ENCODE measurements around the gene WWOX. TPM values are rescaled to one million over a fixed set of nuclear protein-coding genes. Genes with fewer than 3 reads are reported as not detected.

The WWOX gene
- total RNA-seq, 1 experiment from 2014 or later, result 15.6 TPM

DNA sequence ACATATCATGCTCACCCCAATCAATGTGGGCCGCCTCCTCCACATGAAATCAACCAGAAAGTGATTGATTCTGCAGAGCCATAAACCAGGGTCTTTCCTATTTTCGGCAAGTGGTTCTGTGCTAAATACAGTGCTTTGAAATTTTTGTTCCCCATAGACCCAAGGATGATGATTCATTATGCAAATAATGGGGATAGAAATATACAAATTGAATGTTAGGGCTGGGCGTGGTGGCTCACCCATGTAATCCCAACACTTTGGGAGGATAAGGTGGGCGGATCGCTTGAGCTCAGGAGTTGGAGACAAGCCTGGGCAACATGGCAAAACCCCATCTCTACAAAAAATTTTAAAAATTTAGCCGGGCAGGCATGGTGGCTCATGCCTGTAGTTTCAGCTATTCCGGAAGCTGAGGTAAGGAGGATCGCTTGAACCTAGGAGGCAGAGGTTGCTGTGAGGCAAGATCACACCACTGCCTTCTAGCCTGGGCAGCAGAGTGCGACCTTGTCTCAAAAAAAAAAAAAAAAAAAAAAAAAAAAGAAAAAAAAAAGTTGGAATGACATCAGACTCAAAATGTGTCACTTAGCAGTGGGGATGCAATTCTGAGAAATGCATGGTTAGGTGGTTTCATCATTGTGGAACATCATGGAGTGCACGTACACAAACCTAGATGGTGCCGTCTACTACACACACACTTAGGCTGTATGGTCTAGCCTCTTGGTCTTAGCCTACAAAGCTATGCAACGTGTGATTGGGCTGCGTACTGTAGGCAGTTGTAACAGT, 919.4 kb downstream of the WWOX start:
- Histone ChIP-seq H3K9ac (ENCODE audit: extremely low read depth, insufficient read length, low read length) (no peak overlapping the region), H4K8ac (replicated peaks; ENCODE audit: insufficient read length, low read depth, low read length) (no peak overlapping the region), H2BK120ac (ENCODE audit: low read depth, low read length, poor library complexity, severe bottlenecking) (no peak overlapping the region), H3K9me3 (ENCODE audit: control insufficient read depth, low read depth, low read length) (no peaks in the 10 kb centered on the region), H3K14ac (ENCODE audit: insufficient read depth, low read length) (no peak overlapping the region), H3K56ac (ENCODE audit: insufficient read length, low read depth, low read length) (no peak overlapping the region), H4K20me1 (ENCODE audit: control insufficient read depth, insufficient read depth, insufficient read length) (no peaks in the 10 kb centered on the region), H3K27ac (ENCODE audit: insufficient read length, low read depth, low read length) (no peak overlapping the region), H2BK15ac (ENCODE audit: low read depth, low read length) (no peak overlapping the region), H2AFZ (ENCODE audit: low read length) (no peak overlapping the region), H2AK5ac (ENCODE audit: insufficient read length, low read length) (no peak overlapping the region), H3K4me1 (ENCODE audit: insufficient read depth, low read length) (no peaks in the 10 kb centered on the region), H2BK12ac (ENCODE audit: insufficient read length, low read depth, low read length) (no peak overlapping the region), H3K27me3 (ENCODE audit: insufficient read depth, low read length) (no peaks in the 10 kb centered on the region), H3K23me2 (ENCODE audit: insufficient read length, low read depth, low read length, poor library complexity, severe bottlenecking) (no peaks in the 10 kb centered on the region), H3K18ac (ENCODE audit: insufficient read length, low read depth, low read length) (no peak overlapping the region), H3K79me1 (ENCODE audit: insufficient read depth, low read depth, low read length, poor library complexity, severe bottlenecking) (no peaks in the 10 kb centered on the region), H2BK20ac (ENCODE audit: low read depth, low read length, poor library complexity, severe bottlenecking) (no peak overlapping the region), H3K4me2 (ENCODE audit: insufficient read depth, insufficient read length, low read length) (no peak overlapping the region), H3K23ac (ENCODE audit: insufficient read length, low read depth, low read length) (no peak overlapping the region), H4K5ac (ENCODE audit: insufficient read length, low read depth, low read length) (no peak overlapping the region), H3T11ph (ENCODE audit: low read length) (no peak overlapping the region), H3K4ac (ENCODE audit: low read depth, low read length) (no peak overlapping the region), H3K79me2 (ENCODE audit: insufficient read depth, low read length) (no peaks in the 10 kb centered on the region), H2BK5ac (ENCODE audit: insufficient read length, low read length) (no peak overlapping the region), H4K91ac (ENCODE audit: insufficient read length, low read depth, low read length) (no peak overlapping the region)
- Mint-ChIP-seq H3K9me3 (no peaks in the 10 kb centered on the region), H3K27ac (no peak overlapping the region), H3K4me1 (peaks cover 2 to 7% of the 10 kb centered on the region in 2 experiments; a peak in 1 of 4 replicates), H3K36me3 (ENCODE audit: insufficient read depth in 1 of 3, low read depth in 3 of 3) (no peaks in the 10 kb centered on the region; a peak in 1 of 7 replicates), H3K27me3 (ENCODE audit: low read depth) (no peaks in the 10 kb centered on the region), H3K4me3 (no peak overlapping the region)
- TF ChIP-seq CTCF (conservative IDR thresholded peaks at IDR 0.05), result no peak
- WGBS (ENCODE audit: extremely low coverage, insufficient read length, low lambda C conversion rate), result no CpG with 5 or more reads among the region's 13 CpGs
- no peak for DNase-seq
